ENCODE data around the gene OAT. TPM values are rescaled to one million over a fixed set of nuclear protein-coding genes. Genes with fewer than 3 reads are reported as not detected.

OAT gene
- total and polyA plus RNA-seq, 4 donors = 25.1 to 255 (median 69.1) TPM

- Histone ChIP-seq H3K36me3 (ENCODE audit: control insufficient read depth in 4 of 4, insufficient read depth in 3 of 4, low read depth in 1 of 4, low read length in 3 of 4) (no peaks in the 10 kb centered on the region), H3K4me3 (ENCODE audit: low read depth in 1 of 3, low read length in 3 of 3) (peak overlapping the region; percentile 12 to 56 (median 35)), H3K9me3 (ENCODE audit: control insufficient read depth in 4 of 4, low read length in 3 of 4) (peaks cover 0 to 2% (median 0%) of the 10 kb centered on the region in 4 donors), H3K27ac (ENCODE audit: low read depth in 1 of 2, low read length in 2 of 2) (peak overlapping the region; percentile 53 to 82), H3K4me1 (ENCODE audit: control insufficient read depth in 4 of 4, insufficient read depth in 4 of 4, low read length in 3 of 4) (peaks cover 5 to 13% (median 7%) of the 10 kb centered on the region in 4 donors), H3K27me3 (ENCODE audit: control insufficient read depth in 4 of 4, insufficient read depth in 4 of 4, low read length in 3 of 4) (no peaks in the 10 kb centered on the region), H3K9ac (ENCODE audit: low read depth in 1 of 2, low read length in 2 of 2) (peak overlapping the region in 1 of 2 donors; percentile 59)
- WGBS = 8% methylated on average over 74 of the region's 74 CpGs
- DNase-seq (ENCODE audit: low spot score) = peak; percentile 97
- TF ChIP-seq EGR1 (IDR thresholded peaks at IDR 0.05; ENCODE audit: low read depth in 2 of 2) = peak in 1 of 2 donors; percentile 72
- peak; percentile 80 to 86 for TF ChIP-seq RAD21 (IDR thresholded peaks at IDR 0.05)
- peak; percentile 92 for TF ChIP-seq CTCF (IDR thresholded peaks at IDR 0.05; ENCODE audit: low read depth, low read length, missing input control)
- TF ChIP-seq FOXA2 (IDR thresholded peaks at IDR 0.05) = no peak
Measured at GRCh38 chr10:124388823-124389612, 29.7 kb downstream of the OAT start.

DNA sequence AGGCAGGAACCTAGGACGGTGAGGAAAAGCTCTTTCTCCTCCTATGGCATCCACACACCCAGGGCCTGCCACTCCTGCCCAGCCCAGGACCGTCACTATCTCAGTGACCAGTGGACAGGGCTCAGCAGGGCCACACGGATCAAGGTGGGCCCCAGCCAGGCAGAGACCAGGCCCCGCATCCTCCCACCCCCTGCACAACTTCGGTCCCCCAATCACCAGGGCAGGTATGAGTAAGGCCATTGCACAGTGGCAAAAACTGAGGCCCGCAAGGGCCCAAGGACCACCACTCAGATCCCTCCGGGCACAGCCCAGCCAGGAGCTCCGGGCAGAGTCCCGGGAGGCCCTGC, 30.3 kb downstream of the OAT start:
- H3K27me3 ChIP-seq (ENCODE audit: control insufficient read depth in 4 of 4, insufficient read depth in 4 of 4, low read length in 3 of 4) = no peaks in the 10 kb centered on the region
- H3K4me3 ChIP-seq (ENCODE audit: low read depth in 1 of 3, low read length in 3 of 3) = no peak overlapping the region
- H3K4me1 ChIP-seq (ENCODE audit: control insufficient read depth in 4 of 4, insufficient read depth in 4 of 4, low read length in 3 of 4) = peaks cover 5 to 13% (median 7%) of the 10 kb centered on the region in 4 donors
- DNase-seq (ENCODE audit: low spot score) = no peak
- no peaks in the 10 kb centered on the region for H3K36me3 ChIP-seq (ENCODE audit: control insufficient read depth in 4 of 4, insufficient read depth in 3 of 4, low read depth in 1 of 4, low read length in 3 of 4)
- no peak overlapping the region for H3K27ac ChIP-seq (ENCODE audit: low read depth in 1 of 2, low read length in 2 of 2)
- H3K9me3 ChIP-seq (ENCODE audit: control insufficient read depth in 4 of 4, low read length in 3 of 4) = peaks cover 0 to 2% (median 0%) of the 10 kb centered on the region in 4 donors
- H3K9ac ChIP-seq (ENCODE audit: low read depth in 1 of 2, low read length in 2 of 2) = no peak overlapping the region
- no peak for TF ChIP-seq NR2F2 (IDR thresholded peaks at IDR 0.05)
- TF ChIP-seq, protein P1, sequence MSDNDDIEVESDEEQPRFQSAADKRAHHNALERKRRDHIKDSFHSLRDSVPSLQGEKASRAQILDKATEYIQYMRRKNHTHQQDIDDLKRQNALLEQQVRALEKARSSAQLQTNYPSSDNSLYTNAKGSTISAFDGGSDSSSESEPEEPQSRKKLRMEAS (IDR thresholded peaks at IDR 0.05) = no peak
- TF ChIP-seq TAF1 (conservative IDR thresholded peaks at IDR 0.05) = no peak
- TF ChIP-seq RAD21 (IDR thresholded peaks at IDR 0.05) = no peak
- TF ChIP-seq, protein P2, sequence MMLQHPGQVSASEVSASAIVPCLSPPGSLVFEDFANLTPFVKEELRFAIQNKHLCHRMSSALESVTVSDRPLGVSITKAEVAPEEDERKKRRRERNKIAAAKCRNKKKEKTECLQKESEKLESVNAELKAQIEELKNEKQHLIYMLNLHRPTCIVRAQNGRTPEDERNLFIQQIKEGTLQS (IDR thresholded peaks at IDR 0.05) = no peak
- no peak for TF ChIP-seq GABPA (IDR thresholded peaks at IDR 0.05 in 1 of 2, conservative IDR thresholded peaks at IDR 0.05 in 1 of 2)
- TF ChIP-seq RXRA (IDR thresholded peaks at IDR 0.05) = no peak
- no peak for TF ChIP-seq SP1 (IDR thresholded peaks at IDR 0.05)
- no peak for TF ChIP-seq HNF4A (conservative IDR thresholded peaks at IDR 0.05)
- TF ChIP-seq HNF4G (IDR thresholded peaks at IDR 0.05) = no peak
- 84% methylated on average over 9 of the region's 9 CpGs for WGBS

- 79% methylated on average over 10 of the region's 10 CpGs for WGBS
- H3K27ac ChIP-seq (ENCODE audit: low read depth in 1 of 2, low read length in 2 of 2) = no peak overlapping the region
- no peaks in the 10 kb centered on the region for H3K36me3 ChIP-seq (ENCODE audit: control insufficient read depth in 4 of 4, insufficient read depth in 3 of 4, low read depth in 1 of 4, low read length in 3 of 4)
- H3K9me3 ChIP-seq (ENCODE audit: control insufficient read depth in 4 of 4, low read length in 3 of 4) = no peaks in the 10 kb centered on the region
- no peak for TF ChIP-seq NR2F2 (IDR thresholded peaks at IDR 0.05)
- H3K27me3 ChIP-seq (ENCODE audit: control insufficient read depth in 4 of 4, insufficient read depth in 4 of 4, low read length in 3 of 4) = no peaks in the 10 kb centered on the region
- DNase-seq (ENCODE audit: low spot score) = no peak
- H3K9ac ChIP-seq (ENCODE audit: low read depth in 1 of 2, low read length in 2 of 2) = no peak overlapping the region
- peaks cover 5 to 13% (median 7%) of the 10 kb centered on the region in 4 donors for H3K4me1 ChIP-seq (ENCODE audit: control insufficient read depth in 4 of 4, insufficient read depth in 4 of 4, low read length in 3 of 4)
- no peak overlapping the region for H3K4me3 ChIP-seq (ENCODE audit: low read depth in 1 of 3, low read length in 3 of 3)
Measured at GRCh38 chr10:124387078-124387874, 31.4 kb downstream of the OAT start.
